Tibial artery (tissue), 4 donors: ENCODE data around the gene BPIFB2.
"Not testable (repeated sequence)": the region's sequence is repeated elsewhere in the genome, so short reads cannot be mapped to it uniquely, and the experiment has no call there.

Source experiments
- DNase-seq, 2 donors: peaks; one replicate each; pipeline ENCODE4 v3.0.0-alpha.2; 2019
- H3K27ac ChIP-seq, 2 donors: fragments of 200-600 bp; sonication (generic) in 1 of 2; 1 replicate in 1 of 2; 2 replicates in 1 of 2; pipeline ENCODE4 v1.5.1; 2018 to 2019; ENCODE audit warnings: mild to moderate bottlenecking in 1 of 2
- H3K27me3 ChIP-seq, 2 donors: fragments of 200-600 bp; sonication (generic) in 1 of 2; one replicate each; pipeline versions ENCODE4 v1.5.1 to v1.6.0; 2016 to 2019
- H3K36me3 ChIP-seq, 3 donors: fragments of 200-600 bp; sonication (generic) in 2 of 3; one replicate each; pipeline ENCODE4 v1.5.1; 2016 to 2019; ENCODE audit warnings: mild to moderate bottlenecking in 2 of 3
- H3K4me1 ChIP-seq, 4 donors: fragments of 200-600 bp; sonication (generic) in 2 of 4; 1 replicate in 3 of 4; 2 replicates in 1 of 4; pipeline ENCODE4 v1.5.1; 2016 to 2019
- H3K4me3 ChIP-seq, 2 donors: fragments of 200-600 bp; sonication (generic) in 1 of 2; 1 replicate in 1 of 2; 2 replicates in 1 of 2; pipeline ENCODE4 v1.5.1; 2018 to 2019; ENCODE audit warnings: mild to moderate bottlenecking in 2 of 2
- H3K9me3 ChIP-seq, 3 donors: fragments of 200-600 bp; sonication (generic) in 1 of 3; one replicate each; pipeline ENCODE4 v1.5.1; 2016 to 2019
- intact Hi-C: fragments of 100-400 bp; cut with DNase I; formaldehyde crosslinking; loops from one replicate; pipeline ENCODE4 v1.15.0; 2023; ENCODE audit warnings: low total_unique reads
- TF ChIP-seq, protein P1 (sequence below), 2 experiments: fragments of 200-600 bp in 1 of 2; fragments of 450-650 bp in 1 of 2; IDR thresholded peaks; one replicate each; pipeline ENCODE4 v1.5.1; 2017 to 2019; ENCODE audit warnings: antibody characterized with exemption in 2 of 2, mild to moderate bottlenecking in 1 of 2, moderate library complexity in 1 of 2

The BPIFB2 gene

DNA sequence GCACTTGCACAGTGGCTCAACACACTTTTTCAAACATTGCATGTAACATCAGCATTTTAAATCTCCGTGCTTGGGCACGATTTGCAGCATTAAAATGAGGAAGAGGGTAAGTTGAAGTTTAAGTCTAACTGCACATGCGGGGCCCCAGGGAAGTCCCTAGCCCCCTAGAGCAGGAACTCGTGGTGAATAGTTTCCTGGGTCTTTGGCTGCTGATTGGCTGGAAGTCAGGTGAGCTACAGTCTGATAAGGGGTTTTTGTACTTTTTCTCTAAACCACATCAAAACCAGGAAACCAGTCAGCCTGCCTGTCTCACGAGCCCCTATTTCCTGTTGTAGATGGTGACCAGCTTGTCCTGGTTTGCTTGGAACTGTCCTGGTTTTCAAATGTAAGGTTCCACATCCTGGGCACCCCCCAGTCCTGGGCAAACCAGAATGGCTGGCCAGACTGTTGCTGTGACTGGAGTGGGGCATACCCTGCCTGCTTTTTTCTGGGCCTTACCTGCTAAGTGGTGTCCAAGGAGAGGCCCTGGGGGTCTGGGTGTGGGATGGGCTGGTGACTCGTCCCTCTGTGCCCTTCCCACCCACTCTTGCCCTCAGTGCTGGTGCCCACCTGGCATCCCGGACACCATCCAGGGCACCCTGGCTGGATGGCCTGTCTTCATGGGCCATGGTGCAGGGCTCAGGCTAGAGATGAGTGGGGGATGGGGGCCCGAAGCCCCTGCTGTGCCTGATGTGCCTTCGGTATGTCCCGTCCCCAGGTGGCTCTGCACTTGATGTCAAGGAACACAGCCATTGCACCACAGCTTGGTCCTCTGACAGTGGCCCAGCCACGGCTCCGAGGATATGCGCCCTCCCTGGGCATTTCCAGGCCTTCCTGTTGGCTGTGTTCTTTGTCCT is 35.1 kb upstream of the BPIFB2 start:
- TF ChIP-seq, protein P1, sequence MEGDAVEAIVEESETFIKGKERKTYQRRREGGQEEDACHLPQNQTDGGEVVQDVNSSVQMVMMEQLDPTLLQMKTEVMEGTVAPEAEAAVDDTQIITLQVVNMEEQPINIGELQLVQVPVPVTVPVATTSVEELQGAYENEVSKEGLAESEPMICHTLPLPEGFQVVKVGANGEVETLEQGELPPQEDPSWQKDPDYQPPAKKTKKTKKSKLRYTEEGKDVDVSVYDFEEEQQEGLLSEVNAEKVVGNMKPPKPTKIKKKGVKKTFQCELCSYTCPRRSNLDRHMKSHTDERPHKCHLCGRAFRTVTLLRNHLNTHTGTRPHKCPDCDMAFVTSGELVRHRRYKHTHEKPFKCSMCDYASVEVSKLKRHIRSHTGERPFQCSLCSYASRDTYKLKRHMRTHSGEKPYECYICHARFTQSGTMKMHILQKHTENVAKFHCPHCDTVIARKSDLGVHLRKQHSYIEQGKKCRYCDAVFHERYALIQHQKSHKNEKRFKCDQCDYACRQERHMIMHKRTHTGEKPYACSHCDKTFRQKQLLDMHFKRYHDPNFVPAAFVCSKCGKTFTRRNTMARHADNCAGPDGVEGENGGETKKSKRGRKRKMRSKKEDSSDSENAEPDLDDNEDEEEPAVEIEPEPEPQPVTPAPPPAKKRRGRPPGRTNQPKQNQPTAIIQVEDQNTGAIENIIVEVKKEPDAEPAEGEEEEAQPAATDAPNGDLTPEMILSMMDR (IDR thresholded peaks at IDR 0.05), result no peak
- Histone ChIP-seq H3K4me1 (no peaks in the 10 kb centered on the region), H3K9me3 (no peaks in the 10 kb centered on the region), H3K36me3 (no peaks in the 10 kb centered on the region), H3K27ac (no peak overlapping the region), H3K27me3 (peaks cover 0 to 8% of the 10 kb centered on the region in 2 donors), H3K4me3 (no peak overlapping the region)
- intact Hi-C loops, result no loop called here
- peak in 1 of 2 donors; percentile 60 for DNase-seq

DNA sequence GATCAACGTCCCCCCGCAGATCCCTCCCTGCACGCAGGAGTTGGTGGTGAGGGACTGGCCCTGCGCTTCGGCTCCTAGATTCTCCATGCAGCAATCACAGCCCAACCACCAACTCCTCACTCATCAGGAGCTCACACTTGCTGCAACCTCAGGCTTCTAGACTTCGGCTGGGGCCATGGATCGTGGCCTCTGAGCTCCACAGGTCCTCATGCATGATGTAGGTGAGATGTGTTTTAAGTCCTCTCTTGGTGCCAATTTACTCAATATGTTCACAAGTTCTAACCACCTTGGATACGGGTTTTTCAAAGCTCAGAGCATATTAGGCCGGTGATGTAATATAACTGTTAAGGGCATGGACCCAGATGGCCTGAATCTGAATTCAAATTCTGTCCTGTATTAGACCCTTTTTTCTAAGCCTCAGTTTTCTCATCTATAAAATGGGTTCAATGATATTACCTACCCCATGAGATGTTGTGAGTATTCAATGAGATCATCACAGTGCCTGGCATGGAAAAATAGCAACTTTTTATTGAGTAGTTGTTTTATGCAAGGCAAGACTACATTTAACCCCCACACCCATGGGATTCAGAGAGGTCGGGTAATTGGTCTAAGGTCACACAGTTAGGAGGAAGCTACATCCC is 34.3 kb upstream of the BPIFB2 start:
- H3K4me1 ChIP-seq, result no peaks in the 10 kb centered on the region
- DNase-seq, result no peak
- no peaks in the 10 kb centered on the region for H3K9me3 ChIP-seq
- intact Hi-C loops, result no loop called here
- TF ChIP-seq, protein P1 (IDR thresholded peaks at IDR 0.05), result no peak
- H3K36me3 ChIP-seq, result no peaks in the 10 kb centered on the region
- no peak overlapping the region for H3K27ac ChIP-seq
- peaks cover 0 to 11% of the 10 kb centered on the region in 2 donors for H3K27me3 ChIP-seq
- no peak overlapping the region for H3K4me3 ChIP-seq

DNA sequence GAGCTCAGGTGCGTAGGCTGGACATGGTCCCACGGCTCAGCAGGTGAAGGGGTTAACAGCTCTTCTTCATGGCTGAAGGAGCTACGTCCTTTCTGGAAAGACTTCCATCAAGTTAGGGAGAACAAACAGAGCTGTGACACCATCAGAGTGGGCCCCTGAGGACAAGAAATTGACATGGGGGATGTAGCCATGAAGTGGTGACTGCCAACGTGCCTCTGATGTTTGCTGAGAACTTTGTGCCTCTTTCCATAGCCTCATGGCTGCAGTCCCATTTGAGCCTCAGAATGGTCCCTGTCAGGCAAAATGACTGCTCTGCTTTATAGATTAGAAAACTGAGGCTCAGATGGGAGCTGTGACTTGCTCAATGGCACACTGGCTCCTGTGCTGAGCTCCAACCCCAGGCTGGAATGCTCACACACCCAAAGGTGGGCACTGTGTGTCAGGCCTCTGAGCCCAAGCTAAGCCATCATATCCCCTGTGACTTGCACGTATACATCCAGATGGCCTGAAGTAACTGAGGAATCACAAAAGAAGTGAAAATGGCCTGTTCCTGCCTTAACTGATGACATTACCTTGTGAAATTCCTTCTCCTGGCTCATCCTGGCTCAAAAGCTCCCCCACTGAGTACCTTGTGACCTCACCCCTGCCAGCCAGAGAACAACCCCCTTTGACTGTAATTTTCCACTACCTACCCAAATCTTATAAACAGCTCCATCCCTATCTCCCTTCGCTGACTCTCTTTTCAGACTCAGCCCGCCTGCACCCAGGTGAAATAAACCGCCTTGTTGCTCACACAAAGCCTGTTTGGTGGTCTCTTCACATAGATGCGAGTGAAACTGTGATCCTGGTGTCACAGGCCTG is 33.1 kb upstream of the BPIFB2 start:
- not testable (repeated sequence) for H3K27ac ChIP-seq, H3K9me3 ChIP-seq

DNA sequence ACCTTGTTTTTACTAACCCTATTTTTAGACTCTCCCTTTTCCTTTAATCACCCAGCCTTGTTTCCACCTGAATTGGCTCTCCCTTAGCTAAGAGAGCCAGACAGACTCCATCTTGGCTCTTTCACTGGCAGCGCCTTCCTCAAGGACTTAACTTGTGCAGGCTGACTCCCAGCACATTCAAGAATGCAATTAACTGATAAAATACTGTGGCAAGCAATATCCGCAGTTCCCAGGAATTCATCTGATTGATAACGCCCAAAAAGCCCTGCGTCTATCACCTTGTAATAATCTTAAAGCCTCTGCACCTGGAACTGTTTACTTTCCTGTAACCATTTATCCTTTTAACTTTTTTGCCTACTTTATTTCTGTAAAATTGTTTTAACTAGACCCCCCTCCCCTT is 32.4 kb upstream of the BPIFB2 start:
- DNase-seq, H3K27ac ChIP-seq, H3K4me1 ChIP-seq, H3K4me3 ChIP-seq, H3K36me3 ChIP-seq, intact Hi-C loops, H3K27me3 ChIP-seq, H3K9me3 ChIP-seq: not testable (repeated sequence)

More for the DNA sequence above, 33.1 kb upstream of the BPIFB2 start:
- DNase-seq, result peak in 1 of 2 donors; percentile 19
- H3K4me1 ChIP-seq, H3K36me3 ChIP-seq, H3K27me3 ChIP-seq, H3K4me3 ChIP-seq, intact Hi-C loops: not testable (repeated sequence)

DNA sequence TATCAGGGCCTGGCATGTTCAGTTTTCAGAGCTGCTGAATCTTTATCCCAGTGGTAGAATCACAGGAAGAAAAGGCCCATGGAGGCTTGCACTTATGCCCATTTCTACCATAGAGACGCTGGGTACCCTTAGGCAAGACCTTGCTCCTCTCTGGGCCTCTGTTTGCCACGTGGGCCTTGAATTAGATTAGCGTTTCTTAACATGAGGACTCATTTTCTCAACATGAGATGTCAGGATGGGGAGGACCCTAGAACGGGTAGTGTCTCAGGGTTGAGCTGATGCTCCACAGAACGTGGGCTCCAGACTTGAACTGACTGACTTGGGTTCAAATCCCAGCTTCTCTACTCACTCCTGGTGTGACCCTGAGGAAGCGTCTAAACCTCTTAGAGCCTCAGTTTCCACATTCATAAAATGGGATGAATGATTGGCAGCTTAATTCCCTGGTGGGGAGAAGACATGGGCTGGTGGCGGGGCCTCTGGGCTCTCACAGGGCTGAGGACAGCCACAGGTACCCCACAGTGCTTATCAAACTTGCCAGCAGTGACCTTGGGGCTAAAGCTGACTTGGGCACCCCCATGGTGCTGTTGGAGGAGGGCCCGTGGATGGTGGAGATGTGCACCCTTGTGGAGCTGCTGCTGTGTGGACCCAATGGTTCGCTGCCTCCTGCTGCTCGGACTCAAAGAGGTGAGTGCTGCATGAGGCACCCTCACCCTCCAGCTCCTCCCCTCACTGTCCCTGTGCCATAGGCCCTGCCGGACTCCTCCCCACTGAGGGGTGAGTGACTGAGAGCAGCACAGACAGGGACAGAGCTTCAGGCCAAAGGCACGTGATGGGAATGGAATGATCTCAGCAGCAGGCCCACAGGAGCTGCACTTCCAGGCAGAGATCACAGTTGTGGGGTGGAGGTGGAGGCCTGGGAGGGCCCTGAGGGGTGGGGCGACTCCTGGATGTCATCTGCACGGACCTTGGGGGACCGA is 31.5 kb upstream of the BPIFB2 start:
- Histone ChIP-seq H3K27ac (no peak overlapping the region), H3K27me3 (peaks cover 0 to 16% of the 10 kb centered on the region in 2 donors), H3K4me3 (no peak overlapping the region), H3K9me3 (no peaks in the 10 kb centered on the region), H3K36me3 (no peaks in the 10 kb centered on the region), H3K4me1 (no peaks in the 10 kb centered on the region)
- TF ChIP-seq, protein P1 (IDR thresholded peaks at IDR 0.05), result no peak
- intact Hi-C loops, result no loop called here
- peak in 1 of 2 donors; percentile 27 for DNase-seq

DNA sequence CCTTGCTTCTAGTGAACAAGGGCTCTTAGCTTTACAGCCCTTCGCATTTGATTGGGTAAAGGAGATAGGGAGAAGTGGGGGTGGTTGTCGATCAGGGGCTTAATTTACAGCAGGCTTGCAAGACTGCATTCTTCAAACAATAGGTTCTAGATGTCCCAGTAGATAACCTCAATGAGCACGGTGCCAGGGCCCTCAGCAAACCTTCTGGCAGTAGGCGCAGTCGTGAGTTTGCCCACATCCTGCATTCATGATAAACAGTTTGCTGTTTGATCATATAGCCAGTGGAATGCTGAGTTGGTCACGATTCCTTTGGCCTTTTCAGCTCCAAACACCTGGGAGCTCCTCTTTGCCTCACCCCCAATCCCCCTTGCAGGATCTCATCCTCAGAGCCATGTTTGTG is 30.8 kb upstream of the BPIFB2 start:
- Histone ChIP-seq H3K9me3 (no peaks in the 10 kb centered on the region), H3K4me1 (no peaks in the 10 kb centered on the region), H3K36me3 (no peaks in the 10 kb centered on the region), H3K27ac (no peak overlapping the region), H3K4me3 (no peak overlapping the region), H3K27me3 (peaks cover 0 to 16% of the 10 kb centered on the region in 2 donors)
- peak in 1 of 2 donors; percentile 31 for DNase-seq
- TF ChIP-seq, protein P1 (IDR thresholded peaks at IDR 0.05), result no peak
- intact Hi-C loops, result no loop called here
